AG09319 (cell line): ENCODE data around the gene PDZK1.

Source experiments
- DNase-seq: peaks from one replicate; pipeline ENCODE4 v3.0.0-alpha.2; 2010; ENCODE audit warnings: low read depth; ENCODE audit errors: extremely low read depth
- CTCF ChIP-seq: IDR thresholded peaks from 2 replicates; pipeline ENCODE4 v1.5.1; 2011; ENCODE audit warnings: low read depth, mild to moderate bottlenecking, inconsistent platforms, low read length, moderate library complexity

Gene PDZK1

GRCh38 chr1:145717833-145718232 lies 10.7 kb upstream of the PDZK1 start:
- no peak for TF ChIP-seq CTCF
- no peak for DNase-seq

- no peak for DNase-seq
- no peak for TF ChIP-seq CTCF
Observed at GRCh38 chr1:145716641-145717345, 9.6 kb upstream of the PDZK1 start.

DNA sequence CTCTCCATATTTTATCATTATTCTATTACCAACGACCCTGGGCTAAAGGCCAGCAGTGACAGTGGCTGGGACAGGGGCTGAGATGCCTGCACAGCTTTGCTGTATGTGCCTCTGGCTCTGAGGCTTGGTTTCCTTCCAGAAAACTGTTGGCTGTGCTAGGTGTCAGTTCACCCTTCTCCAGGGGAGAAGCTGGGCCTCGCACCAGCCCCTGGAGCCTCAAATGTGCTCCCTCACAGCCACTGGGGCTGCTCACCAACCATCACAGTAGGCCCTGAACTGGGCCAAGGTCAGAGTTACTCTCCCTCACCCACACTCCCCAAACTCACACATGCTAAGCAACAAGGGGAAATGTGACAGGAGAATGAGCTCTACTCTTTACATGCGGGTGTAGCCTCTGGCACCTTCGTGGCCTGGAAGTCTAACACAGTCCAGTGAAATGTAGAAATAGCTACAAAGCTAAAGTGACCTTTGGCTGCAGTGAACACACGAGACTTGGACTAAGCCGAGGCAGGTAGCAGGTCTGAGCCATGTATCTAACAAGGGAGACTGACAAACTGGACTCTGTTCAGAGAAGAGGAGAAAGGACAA lies 7.5 kb upstream of the PDZK1 start:
- no peak for TF ChIP-seq CTCF
- DNase-seq, result no peak

- DNase-seq, result no peak
Observed at GRCh38 chr1:145711213-145711651, 4.1 kb upstream of the PDZK1 start.

DNA sequence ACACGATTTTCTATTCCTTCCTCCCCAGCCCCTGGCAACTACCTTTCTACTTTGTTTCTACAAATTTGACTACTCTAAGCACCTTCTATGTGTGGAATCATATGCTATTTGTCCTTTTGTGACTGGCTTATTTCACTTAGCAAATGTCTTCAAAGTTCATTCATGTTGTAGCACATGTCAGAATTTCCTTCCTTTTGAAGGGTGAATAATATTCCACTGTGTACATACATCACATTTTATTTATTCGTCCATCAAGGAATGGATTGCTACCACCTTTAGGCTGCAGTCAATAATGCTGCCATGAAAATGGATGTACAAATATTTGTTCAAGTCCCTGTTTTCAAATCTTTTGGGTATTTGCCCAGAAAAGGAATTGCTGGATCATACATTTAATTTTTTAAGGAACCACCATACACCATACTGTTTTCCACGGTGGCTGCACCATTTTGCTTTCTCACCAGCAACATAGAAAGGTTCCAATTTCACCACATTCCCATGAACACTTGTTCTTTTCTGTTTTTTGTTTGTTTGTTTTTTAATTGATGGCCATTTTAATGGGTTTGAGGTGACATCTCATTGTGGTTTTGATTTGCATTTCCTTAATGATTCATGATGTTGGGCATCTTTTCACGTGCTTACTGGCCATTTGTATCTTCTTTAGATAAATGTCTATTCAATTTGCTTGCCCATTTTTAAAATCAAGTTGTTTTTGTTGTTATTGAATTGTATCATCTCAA lies 3.3 kb upstream of the PDZK1 start:
- no peak for TF ChIP-seq CTCF
- DNase-seq, result no peak

More at GRCh38 chr1:145711213-145711651, 4.1 kb upstream of the PDZK1 start:
- TF ChIP-seq CTCF, result no peak

DNA sequence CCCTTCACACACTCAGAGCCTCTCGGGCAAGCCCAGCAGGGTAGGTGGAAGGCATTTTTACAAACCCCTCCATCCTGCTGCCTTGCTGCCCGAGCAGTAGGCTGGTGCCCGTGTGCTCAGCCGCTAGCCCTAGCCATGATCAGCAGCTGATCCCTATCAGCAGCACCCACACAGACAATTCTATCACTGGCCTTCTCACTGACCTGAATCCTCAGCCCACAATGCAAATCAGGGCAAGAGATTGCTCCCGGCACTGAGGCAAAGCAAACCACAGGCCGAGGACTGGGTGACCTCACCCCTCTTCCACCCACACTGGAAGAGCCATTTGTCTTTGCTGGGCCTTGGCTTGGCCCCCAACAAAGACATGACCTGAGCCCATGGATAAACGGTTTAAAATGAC lies 895 bp upstream of the PDZK1 start:
- no peak for TF ChIP-seq CTCF
- no peak for DNase-seq

DNA sequence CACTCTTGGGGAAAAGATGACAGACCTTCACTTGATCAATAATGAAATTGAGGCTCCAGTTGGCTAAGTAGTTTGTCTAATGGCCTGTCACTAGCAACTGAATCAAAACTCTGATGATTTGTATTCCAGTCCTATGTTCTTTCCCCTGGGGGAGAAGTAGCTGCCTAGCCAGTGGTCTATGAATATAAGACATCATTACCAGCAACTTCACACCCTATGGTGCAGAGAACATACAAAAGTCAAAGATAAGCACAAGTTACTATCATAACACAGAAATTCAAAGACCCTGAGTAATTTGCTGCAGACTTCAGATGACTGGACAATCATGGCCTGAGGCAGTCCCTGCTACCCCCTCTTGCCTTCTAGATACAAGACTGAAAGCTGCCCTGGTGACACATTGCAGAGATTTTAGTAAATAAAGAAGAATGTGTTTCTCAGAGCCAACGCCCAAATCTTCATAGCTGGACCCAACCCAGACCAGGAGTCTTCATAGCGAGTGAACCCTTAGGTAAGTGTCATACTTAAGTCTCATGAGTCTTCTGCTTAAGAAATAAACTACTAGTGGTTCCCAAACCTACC lies 993 bp downstream of the PDZK1 start:
- TF ChIP-seq CTCF, result no peak
- DNase-seq, result no peak
